HG03565 (cell line): ENCODE results near the gene MTHFSD.
"Not testable (repeated sequence)": the region's sequence is repeated elsewhere in the genome, so short reads cannot be mapped to it uniquely, and the experiment has no call there.

Experiments
- ATAC-seq: cut with Tn5 transposase; IDR thresholded peaks from one replicate; pipeline ENCODE4 v1.9.1; 2021; ENCODE audit warnings: mild to moderate bottlenecking, moderate library complexity; ENCODE audit not compliant: unreplicated experiment

The MTHFSD gene

GRCh38 chr16:86554917-86555703 lies at the start of gene MTHFSD:
Gene MTHFSD, minus strand, starts transcription at chr16:86555235. Its CDS starts 51 bp downstream, at chr16:86555184.
- ATAC-seq: peak; percentile 79

- no peak for ATAC-seq
Observed at GRCh38 chr16:86604436-86605193, 49.6 kb upstream of the MTHFSD start.

- ATAC-seq: no peak
Observed at GRCh38 chr16:86602521-86602920, 47.5 kb upstream of the MTHFSD start.

GRCh38 chr16:86601356-86601755 lies 46.3 kb upstream of the MTHFSD start:
- no peak for ATAC-seq

- ATAC-seq: no peak
Observed at GRCh38 chr16:86598607-86599565, 43.9 kb upstream of the MTHFSD start.

GRCh38 chr16:86597880-86598606 lies 43.0 kb upstream of the MTHFSD start:
- no peak for ATAC-seq

GRCh38 chr16:86597126-86597879 lies 42.3 kb upstream of the MTHFSD start:
- no peak for ATAC-seq

- no peak for ATAC-seq
Observed at GRCh38 chr16:86595983-86596605, 41.1 kb upstream of the MTHFSD start.

GRCh38 chr16:86594721-86595120 lies 39.7 kb upstream of the MTHFSD start:
- no peak for ATAC-seq

- ATAC-seq: no peak
Observed at GRCh38 chr16:86593913-86594620, 39.0 kb upstream of the MTHFSD start.

GRCh38 chr16:86591270-86591669 lies 36.2 kb upstream of the MTHFSD start:
- ATAC-seq: no peak

- ATAC-seq: no peak
Observed at GRCh38 chr16:86590501-86591144, 35.6 kb upstream of the MTHFSD start.

GRCh38 chr16:86587955-86588354 lies 32.9 kb upstream of the MTHFSD start:
- ATAC-seq: not testable (repeated sequence)

GRCh38 chr16:86587487-86587886 lies 32.5 kb upstream of the MTHFSD start:
- no peak for ATAC-seq

GRCh38 chr16:86585821-86586611 lies 31.0 kb upstream of the MTHFSD start:
- ATAC-seq: no peak

- no peak for ATAC-seq
Observed at GRCh38 chr16:86584726-86585721, 30.0 kb upstream of the MTHFSD start.
